KG1 (cell line): ENCODE measurements around the gene CYFIP1.

Source experiments
- DNase-seq: peaks from one replicate; lab custom pipeline; 2025; lab: John Stamatoyannopoulos, UW

Gene CYFIP1

DNA sequence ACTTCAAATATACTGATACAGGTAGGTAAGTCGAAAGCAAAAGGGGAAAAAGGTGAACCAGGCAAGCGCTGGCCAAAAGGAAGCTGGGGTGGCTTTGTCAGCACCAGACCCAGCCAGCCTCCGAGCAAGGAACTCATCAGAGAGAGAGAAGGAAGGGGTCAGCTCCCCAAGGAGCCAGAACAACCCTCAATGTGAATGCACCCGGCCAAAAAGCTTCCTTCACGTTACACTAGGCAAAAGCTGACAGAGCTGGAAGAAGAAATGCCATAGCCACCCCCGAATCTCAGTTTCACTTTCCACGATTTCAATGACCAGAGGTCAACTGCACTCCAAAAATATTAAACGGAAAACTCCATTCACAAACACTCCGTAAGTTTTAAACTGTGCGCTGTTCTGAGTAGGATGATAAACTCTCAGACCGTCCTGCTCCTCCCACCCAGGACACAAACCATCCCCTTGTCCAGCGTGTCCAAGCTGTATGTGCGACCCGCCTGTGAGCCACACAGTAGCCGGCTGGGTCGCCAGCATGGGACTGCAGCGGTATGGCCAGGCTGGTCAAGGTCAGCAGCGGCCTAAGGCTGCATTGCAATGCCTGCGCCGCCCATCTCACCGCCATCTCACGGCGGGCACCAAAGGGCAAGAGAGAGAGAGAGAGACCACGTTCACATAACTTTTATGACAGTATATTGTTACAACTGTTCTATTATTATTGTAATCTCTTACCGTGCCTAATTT is 29.7 kb downstream of the CYFIP1 start:
- DNase-seq: no peak

DNA sequence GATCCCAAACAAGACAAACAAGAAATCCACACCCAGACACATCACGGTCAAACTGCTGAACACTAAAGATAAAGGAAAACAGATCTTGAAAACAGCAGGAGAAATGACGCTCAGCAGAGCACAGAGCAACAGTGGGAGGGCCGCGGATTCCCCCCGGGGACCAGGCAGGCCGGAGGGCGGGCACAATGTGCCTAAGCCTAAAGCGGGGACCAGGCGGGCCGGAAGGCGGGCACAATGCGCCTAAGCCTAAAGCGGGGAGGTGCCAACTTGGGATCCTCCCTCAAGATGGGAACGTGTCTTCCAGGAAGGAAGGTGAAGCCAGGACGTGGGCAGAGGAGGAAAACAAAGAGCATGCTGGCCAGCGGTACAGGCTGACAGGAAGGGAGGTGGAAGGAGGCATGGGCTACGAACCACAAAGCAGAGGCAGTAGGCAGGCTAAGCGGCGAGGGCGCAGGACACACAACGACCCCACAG is 31.1 kb downstream of the CYFIP1 start:
- DNase-seq: peak; percentile 6

DNA sequence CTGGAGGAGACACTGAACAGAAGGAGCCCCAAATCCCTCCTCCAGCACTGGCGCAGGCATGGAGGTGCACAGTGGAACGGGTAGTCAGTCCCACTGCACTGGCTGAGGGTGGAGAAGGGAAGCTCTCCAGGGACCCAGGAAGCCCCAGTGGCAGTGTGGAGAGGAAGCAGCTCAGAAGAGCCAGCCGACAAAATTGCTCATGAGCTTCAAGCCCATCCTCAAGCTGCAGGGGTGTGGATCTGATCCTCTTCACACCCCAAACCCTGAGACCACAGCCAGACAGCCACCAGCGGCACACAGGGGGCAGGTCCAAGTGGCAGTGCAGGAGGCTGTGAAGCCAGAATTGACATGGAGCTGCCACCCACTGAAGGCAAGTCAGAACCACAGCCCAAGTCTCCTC is 32.1 kb downstream of the CYFIP1 start:
- no peak for DNase-seq

DNA sequence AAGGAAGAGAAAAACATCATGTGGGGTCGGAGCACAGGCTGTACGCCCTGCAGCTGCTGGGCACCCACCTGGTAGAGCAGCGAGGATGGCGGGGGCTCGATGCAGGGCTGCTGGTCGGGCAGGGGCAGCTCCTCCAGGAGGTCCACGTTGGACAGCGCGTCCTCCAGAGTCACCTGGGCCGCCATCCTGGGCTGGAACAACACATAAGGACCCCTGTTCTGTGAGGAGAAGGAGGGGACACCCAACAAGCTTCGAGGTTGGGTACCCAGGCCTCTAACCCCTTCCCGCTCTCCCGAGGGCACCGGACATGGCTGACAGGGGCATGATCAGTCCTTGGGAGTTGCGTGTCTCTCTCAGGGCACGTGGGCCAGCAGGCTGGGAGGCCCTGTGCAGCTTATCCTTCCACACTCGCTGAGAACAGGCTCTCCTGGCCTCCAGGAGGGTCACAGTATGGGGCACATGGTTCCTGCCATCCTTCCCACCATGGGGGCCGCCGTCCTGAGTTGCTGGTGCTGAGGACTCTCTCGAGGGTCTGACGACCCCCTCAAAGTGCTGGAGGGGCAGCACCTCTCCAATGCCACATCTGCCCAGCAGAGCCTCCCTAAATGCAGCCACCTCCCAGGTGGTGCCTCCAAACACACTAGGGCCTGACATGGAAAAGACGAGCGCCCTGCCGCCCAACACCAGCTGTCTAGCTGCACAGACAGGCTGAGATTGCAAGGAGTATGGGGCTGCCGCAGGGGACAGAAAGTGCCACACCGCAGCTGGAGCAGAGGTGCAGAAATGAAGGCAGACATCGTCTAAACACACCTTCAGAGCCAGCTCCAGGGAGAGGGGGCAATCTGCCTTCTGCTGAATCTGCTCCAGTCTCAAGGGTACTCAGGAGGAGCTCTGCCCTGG is 32.8 kb downstream of the CYFIP1 start:
- no peak for DNase-seq

DNA sequence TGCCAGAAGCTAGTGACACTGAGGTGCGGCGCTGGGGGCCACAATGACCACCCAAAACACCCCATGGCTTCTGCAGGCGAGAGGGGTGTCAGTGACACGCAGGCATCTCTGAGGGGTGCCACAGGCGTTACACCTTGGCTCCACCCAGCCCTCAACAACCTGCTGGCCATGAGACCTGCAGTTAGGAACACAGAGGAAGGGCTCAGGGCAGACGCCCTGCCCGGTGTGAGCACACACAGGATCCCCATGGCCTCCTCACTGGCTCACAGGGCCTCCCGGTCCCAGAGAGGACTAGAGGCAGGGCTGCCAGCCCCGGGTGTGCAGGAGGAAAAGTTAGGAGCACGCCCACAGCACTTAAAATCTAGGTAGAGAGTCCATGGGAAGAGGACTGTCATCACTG is 35.1 kb downstream of the CYFIP1 start:
- no peak for DNase-seq

DNA sequence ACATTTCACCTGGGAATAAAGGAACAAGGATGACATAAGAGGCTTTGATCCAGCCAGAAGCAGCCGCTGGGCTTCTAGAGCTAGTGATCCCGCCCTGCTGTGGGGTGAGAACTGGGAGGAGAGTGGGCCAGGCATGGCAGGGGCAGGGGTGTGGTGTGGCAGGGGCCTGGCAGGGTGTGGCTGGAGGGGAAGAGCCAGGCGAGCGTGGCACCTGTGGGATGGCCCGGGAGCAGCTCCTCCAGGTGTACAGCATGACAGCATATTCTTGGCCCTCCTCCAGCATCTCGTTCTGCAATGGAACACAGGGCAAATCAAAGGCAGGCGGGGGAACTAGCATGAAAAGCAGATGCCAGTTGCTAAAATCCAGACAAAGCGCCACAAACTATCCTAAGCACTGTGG is 35.5 kb downstream of the CYFIP1 start:
- DNase-seq: no peak

DNA sequence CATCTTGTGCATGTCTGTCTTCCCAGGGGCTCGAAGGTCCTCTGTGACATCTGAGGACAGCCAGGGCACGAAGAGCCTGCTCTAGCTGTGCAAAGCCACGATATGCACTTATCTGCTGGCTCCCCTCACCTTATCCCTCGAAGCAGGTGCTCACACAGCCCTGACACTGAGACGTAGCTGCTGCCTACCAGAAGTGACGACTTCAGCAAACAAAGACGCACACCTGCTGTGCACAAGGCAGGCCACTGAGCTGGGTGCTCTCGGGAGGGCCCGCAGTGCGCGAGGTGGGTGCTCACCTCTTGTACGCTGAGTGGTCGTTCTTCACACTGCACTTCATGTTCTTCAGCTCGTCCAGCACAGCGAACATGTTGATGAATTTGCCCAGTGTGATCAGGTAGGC is 37.3 kb downstream of the CYFIP1 start:
- DNase-seq: no peak

DNA sequence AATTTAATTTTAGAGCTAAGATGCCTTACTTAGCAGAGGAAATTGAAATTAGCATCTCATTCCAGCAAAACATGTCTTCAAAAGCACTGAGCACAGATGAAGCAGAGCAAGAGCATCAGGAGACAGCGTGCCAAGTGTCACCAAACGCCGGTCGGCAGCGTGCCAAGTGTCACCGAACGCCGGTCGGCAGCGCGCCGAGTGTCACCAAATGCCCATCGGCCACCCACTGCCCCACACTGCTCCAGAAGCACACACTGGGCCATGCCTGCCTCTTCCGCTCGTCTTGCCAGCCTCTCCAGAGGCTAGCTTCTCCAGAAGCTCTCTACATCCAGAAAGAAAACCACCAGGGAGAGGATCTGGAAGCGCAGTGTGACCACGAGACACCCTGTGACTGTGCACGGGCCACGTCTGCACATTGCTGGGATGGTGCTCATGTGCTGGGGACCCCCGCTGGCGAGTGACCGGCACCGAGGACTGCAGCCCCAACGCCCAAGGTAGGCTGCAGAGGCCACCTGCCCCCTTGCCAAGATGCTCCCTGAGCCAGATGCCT is 37.8 kb downstream of the CYFIP1 start:
- DNase-seq: no peak

DNA sequence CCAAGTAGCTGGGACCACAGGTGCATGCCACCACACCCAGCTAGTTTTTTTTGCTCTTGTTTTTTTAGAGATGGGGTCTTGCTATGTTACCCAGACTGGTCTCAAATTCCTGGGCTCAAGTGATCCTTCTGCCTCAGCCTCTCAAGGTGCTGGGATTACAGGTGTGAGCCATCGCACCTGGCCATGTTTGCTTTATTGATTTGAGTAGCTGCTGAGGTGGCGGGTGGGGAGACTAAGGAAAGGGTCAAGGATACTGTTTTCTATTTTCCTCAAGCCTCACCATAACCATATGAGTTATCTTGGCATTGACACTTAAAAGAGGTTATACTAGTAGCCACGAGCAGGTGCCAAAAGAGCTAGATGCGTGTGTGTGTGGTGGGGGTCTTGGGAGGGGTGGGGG is 39.0 kb downstream of the CYFIP1 start:
- DNase-seq: no peak

DNA sequence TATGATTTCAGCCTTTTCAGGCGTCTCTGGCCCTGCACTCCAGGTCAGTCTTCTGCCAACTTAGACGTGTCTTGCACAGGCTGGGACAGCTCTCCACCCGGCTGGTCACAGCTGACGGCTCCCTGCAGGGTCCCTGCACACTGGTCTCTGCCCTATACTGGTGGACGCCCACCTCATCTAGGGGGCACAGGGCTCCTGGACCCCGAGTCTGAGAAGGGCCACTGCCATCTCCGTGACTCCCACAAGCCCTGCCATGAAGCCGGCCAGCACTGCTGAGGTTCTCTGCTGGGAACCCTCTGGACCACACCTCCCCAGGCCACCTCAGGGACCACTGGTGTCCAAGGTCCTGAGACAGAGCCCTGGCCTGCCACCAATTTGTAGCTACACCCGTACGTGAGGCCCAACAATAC is 40.5 kb downstream of the CYFIP1 start:
- DNase-seq: no peak

DNA sequence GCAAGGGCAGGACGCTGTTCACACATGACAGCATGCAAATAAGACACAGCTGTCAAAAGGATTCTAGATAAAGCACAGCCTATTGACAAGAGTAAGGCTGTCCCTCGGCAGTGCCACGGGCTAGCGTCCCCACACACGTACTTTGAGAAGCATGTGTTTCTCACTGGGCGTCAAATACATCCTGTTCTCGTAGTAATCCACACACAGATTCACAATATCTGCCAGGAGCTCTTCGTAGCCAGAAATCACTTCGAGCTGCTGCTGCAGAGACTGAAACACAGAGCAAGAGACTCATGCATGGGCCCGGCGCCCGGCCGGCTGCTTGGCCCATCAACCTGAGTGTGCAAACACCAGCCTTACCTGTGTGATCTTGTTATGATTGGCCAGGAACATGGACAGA is 41.1 kb downstream of the CYFIP1 start:
- no peak for DNase-seq

DNA sequence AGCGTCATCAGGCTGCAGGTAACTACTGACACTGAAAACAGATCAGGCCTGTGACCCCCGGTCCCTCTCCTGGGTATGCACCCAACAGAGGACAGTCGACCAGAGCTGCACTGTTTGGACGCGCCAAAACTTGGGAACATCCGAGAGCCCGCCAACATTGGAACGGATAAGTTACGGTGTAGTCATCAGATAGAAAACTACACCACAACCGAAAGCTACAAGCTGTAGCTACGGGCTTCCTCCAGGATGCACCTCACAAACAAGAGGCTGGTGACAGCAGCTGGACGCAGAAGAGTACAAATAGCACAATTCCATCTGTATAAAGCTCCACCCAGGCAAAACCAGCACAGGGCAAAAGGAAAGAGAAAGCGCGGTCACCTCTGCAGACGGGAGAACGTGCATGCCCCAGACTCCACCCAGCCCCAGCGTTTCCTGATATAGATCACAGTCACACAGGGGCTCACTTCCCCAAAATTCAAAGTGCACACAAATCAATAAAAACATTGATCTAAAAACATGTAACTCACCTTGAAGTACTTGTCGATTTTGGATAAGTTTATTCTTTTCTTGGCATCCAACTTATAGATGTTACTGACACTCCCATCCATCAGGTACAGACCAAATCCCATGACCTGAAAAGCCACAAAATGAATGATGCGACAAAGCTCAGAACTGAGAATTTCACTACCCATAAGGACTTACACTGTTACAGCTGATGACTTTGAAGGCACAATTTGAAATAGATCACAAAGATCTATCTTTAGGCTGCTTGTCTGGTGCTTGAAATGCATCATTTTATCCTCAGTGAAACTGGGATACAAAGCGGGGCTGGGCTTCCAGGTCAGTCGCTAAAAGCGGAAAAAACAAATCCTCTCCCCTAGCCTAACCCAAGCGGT is 43.3 kb downstream of the CYFIP1 start:
- no peak for DNase-seq

DNA sequence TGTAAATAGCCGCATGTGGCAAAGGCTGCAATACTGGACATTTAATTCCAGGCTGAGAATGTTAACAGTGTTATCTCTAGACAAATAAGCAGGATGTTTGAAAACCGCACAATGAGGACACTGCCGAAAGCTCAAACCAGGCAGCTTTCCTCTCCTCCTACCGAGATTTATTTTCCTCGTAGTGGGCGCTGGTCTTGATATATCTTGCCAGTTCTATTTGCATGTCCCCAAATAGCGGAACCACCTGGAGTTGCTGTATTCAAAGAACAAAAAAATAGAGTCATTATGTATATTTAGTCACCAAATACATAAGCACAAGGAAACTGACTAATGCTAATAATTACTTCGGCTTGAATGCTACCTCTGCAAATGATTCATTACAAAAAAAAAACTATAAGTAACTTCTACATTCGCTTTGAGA is 46.5 kb downstream of the CYFIP1 start:
- DNase-seq: no peak

DNA sequence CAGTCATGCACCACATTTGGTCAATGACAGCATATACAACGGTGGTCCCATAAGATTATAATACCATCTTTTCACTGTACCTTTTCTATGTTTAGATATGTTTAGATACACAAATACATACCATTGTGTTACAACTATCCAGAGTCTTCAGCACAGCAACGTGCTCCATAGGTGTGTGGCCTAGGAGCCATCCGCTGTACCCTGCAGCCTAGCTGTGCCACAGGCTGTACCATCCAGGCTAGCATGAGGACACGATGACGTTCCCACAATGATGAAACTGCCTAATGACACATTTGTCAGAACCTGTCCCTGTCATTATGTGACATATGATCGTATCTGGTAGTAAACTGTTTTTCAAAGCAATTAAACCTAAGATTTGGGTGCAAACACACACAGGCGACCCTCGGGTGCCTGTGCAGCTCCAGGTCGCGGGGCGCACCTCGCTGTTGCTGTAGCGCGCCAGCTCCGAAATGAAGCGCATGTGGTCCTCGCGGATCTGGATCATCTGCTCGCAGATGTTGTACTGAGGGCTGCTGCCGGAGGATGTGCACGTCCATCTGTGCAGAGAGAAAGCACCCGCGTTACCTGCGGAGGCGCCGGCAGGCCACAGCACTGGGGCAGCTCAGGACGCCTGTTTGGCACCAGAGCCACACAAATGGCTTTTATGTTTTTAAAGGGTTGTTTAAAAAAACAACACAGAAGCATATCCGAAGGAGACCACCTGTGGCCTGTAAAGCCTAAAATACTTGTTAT is 48.2 kb downstream of the CYFIP1 start:
- DNase-seq: no peak

DNA sequence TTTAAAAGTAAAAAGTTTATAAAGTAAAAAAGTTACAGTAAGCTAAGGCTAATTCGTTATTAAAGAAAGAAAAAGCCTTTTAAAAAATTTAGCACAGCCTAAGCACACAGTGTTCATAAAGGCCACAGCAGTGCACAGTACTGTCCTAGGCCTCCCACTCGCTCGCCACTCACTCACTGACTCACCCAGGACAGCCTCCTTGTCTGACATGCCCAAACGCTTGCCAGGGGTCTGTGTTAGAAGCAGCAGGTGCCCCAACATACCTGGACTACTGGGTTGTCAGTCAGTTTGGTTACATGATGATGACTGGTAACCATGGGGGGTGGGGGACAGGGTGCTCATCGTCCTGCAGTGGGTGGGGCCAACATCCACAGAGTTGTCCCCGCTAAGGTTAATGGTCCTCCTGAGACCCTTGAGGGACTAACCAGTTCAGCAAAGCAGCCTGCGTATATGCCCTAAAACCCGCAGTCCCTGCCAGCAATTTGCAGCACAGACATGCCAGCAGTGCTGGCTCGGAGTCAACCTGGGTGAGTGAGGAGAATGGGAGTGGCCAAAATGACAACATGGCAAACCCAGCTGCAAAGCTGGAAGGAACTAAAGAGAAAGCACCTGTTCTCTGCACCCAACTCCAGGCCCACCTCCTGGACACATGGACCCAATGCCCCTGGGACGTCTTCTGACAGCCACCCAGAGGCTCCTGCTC is 49.2 kb downstream of the CYFIP1 start:
- no peak for DNase-seq

DNA sequence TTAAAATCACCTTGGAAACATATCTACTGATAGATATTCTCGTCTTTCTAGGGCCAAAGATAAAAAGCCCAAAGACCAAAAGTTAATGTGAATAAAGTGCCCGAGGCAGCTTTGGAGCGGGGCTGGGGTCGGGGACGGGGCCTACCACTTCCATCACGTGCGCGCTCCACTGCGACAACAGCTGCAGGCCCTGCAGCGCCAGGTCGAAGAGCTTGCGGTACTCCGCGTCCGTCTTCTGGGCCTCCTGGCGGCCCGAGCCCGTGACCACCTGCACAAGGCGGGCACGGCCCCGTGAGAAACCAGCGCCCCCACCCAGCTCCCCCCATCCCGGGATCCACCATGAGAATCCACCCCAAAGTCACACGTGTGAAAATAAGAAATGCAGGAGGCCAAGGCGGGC is 52.4 kb downstream of the CYFIP1 start:
- DNase-seq: no peak

DNA sequence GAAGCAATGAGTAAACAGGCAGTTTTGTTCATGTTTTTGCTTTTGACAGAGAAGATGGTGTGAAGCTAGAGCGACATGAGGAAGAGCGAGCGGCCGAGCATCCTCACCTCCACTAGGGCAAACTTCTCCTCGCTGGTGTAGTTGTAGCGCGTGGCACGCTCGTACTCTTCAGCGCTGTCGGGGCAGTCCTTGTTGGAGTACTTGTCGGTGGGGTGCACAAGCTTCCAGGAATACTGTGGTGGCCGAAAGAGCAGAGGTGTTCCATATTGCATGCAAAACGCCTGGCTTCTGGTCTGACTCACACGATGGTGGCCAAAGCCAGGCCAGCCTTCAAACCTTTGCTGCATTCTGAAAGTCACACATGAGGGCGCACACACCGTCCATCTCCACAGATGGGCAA is 54.3 kb downstream of the CYFIP1 start:
- no peak for DNase-seq

DNA sequence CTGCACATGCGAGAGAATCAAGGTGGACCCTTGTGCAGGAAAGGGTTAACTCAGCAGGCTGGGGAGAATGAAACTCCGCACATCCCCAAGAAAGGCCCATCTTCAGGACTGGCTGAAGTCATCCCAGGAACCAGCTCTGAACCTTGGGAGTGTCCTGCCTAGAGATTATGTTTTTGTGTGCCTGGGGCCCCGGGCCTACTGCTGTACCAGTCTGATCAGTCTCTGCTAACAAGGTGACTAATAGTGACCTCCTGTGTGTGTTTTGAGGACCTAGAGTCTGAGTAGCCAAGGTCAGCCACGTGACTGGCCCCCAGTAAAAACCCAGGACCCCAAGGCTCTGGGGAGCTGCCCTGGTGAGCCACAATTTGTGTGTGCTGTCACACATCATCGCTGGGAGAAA is 58.2 kb downstream of the CYFIP1 start:
- no peak for DNase-seq

DNA sequence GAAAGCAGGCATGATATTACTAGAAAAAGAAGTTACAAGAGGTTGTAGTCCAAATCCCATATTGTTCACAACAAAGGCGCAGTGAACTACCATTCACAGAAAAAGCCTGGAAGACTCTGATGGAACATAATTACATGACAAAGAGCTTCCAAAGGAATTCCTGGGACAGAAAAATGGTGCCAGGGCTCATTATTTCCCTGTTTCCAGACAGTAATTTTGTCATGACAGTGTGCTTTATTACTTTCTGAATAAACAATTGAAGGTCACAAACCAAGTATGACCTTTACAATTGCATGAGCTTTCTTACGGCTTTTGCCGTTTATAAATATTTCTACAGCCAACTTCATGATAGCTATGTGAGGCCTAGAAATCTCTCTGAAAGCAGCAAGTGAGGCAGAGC is 61.0 kb downstream of the CYFIP1 start:
- DNase-seq: no peak

DNA sequence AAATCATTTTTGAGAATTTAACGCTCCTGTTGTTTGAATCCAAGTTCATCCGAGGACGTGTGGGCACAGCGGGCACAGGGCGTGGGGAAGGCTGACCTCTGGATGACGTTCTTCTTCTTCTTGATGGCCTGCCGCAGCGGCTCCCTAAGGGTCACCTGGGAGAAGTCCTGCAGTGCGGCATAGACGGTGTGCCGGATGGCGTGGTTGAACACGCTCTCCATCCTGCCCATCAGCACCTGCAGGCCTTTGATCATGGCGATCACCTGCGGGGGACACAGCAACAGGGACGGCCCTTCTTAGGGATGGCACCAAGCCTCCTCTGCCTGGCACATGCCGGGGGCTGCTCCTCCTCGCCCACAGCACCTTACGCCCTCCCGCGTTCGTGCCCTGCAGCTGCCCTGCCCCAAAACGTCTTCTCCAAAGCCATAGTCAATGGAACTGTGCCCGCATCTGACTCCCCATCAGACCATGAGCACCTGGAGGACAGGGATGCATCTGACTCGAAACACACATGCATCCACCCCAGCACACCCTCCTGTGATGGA is 61.5 kb downstream of the CYFIP1 start:
- no peak for DNase-seq
